CD4-positive, alpha-beta T cell treated with Interleukin-12 subunit alpha and Interleukin-12 subunit beta, for 1 hour (primary cell): ENCODE data around the gene PRPH.
"Not testable (repeated sequence)": the region's sequence is repeated elsewhere in the genome, so short reads cannot be mapped to it uniquely, and the experiment has no call there.

Experiments used
- DNase-seq: peaks from one replicate; pipeline ENCODE4 v3.0.0-alpha.2; 2020

Gene PRPH

DNA sequence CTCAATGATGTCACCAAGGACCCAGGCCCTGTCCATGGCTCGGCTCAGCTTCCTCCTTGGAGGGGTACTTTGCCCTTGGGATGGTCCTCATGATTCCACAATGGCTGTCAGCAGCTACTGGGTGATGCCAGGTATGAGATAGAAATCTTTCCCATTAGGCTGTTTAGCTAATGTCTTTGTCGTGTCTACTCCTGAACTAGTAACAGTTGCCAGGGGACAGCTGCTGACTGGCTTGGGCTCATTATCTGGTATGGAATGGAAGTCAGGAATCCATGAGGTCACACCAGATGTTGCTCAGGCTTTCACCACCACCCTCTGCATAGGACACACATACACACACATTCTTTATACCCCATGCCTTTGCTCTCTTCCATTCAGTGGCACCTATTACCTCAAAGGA lies 9.2 kb downstream of the PRPH start:
- DNase-seq = no peak

DNA sequence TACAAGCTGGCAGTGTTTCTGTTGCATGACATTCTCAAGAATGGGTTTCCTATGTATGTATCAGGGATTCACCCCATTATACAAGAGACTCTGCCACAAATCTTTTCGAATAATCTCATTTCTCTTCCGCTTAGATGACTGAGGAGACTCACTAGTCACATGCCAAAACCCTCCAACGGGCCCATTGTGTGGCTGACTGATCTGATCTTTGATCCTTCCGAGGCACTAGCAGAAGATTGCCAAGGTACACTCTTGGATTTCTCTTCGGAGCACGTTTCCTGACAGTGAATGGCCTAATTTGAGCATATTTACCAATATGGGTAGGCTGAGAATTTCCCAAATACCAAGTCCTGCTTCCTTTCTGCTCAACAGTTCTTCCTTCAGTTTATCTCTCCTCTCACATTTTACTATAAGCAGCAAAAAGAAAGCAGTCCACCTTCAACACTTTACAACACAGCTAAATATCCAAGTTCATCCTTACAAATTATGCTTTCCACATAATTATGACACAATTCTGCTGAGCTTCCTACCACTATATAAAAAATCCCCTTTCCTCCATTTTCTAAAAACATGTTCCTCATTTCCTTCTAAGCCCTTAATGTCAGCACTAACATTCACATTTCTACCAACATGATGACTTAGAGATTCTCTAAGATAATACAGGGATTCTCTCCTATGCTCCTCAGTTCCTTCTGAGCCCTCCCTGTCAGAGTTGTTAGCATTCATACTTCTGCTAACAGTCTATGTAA lies 11.0 kb downstream of the PRPH start:
- DNase-seq = no peak

DNA sequence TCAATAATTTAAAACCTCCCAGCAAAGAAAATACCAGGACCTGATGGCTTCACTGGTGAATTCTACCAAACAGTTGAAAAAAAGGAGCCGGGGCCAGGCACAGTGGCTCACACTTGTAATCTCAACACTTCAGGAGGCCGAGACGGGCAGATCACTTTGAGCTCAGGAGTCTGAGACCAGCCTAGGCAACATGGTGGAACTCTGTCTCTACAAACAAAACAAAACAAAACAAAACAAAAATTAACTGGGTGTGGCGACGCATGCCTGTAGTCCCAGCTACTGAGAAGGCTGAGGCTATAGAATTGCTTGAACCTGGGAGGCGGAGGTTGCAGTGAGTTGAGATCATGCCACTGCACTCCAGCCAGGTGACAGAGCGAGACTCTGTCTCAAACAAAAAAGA lies 14.4 kb downstream of the PRPH start:
- no peak for DNase-seq

DNA sequence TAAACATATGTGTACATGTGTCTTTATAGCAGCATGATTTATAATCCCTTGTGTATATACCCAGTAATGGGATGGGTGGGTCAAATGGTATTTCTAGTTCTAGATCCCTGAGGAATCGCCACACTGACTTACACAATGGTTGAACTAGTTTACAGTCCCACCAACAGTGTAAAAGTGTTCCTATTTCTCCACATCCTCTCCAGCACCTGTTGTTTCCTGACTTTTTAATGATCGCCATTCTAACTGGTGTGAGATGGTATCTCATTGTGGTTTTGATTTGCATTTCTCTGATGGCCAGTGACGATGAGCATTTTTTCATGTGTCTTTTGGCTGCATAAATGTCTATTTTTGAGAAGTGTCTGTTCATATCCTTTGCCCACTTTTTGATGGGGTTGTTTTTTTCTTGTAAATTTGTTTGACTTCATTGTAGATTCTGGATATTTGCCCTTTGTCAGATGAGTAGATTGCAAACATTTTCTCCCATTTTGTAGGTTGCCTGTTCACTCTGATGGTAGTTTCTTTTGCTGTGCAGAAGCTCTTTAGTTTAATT lies 15.6 kb downstream of the PRPH start:
- not testable (repeated sequence) for DNase-seq

- no peak for DNase-seq
Observed at GRCh38 chr12:49314811-49315210, 19.9 kb downstream of the PRPH start.

GRCh38 chr12:49317118-49317517 lies 22.2 kb downstream of the PRPH start:
- DNase-seq = not testable (repeated sequence)

GRCh38 chr12:49320411-49321103 lies 25.6 kb downstream of the PRPH start:
- not testable (repeated sequence) for DNase-seq

- no peak for DNase-seq
Observed at GRCh38 chr12:49322367-49322707, 27.4 kb downstream of the PRPH start.

GRCh38 chr12:49322708-49323523 lies 28.0 kb downstream of the PRPH start, which contains the start of gene TROAP:
TROAP (plus strand) TSS chr12:49323255; CDS start chr12:49323609, 354 bp downstream.
- peak; percentile 98 for DNase-seq

DNA sequence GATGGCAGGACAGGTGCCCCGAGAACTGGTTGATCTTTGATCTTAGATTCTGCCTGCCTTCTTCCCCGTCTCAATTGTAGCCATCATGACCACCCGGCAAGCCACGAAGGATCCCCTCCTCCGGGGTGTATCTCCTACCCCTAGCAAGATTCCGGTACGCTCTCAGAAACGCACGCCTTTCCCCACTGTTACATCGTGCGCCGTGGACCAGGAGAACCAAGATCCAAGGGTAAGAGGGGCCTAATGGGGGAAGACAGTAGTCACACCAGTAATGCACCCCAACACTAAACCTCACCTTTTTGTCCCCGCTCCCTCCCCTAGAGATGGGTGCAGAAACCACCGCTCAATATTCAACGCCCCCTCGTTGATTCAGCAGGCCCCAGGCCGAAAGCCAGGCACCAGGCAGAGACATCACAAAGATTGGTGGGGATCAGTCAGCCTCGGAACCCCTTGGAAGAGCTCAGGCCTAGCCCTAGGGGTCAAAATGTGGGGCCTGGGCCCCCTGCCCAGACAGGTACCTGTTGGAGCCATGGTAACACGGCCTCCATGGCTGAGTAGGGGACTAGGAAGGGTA lies 28.7 kb downstream of the PRPH start:
- DNase-seq = no peak

- no peak for DNase-seq
Observed at GRCh38 chr12:49325606-49326005, 30.7 kb downstream of the PRPH start.

DNA sequence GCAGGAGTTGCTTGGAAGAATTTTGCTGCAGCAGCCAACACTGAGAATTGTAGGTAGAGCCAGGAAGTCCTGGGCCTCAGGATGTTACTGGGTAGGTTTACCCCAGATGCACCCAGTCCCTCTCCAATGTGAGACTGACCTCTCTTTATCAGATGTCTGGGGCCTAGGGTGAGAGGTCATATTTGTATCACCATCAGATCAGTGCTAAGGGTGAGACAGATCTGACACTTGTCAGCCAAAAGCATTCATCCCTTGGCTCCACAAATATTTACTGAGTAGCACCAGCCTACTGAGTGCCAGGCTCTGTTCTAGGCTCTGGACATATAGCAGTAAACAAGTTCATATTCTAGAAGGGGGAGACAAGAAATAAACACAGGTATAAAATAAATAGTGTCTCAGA lies 32.4 kb downstream of the PRPH start:
- DNase-seq = no peak

GRCh38 chr12:49327887-49328286 lies 32.9 kb downstream of the PRPH start:
- no peak for DNase-seq

DNA sequence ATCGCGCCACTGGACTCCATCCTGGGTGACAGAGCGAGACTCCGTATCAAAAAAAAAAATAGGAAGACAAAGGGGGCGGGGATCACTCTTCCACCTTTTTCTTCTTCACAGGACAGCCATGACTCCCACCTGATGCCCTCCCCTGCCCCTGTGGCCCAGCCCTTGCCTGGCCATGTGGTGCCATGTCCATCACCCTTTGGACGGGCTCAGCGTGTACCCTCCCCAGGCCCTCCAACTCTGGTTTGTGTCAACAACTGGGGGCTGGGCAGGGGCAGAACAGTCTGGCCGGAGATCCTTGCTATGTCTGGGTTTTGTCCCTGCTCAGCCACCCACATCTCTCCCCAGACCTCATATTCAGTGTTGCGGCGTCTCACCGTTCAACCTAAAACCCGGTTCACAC lies 33.9 kb downstream of the PRPH start:
- DNase-seq = no peak

- no peak for DNase-seq
Observed at GRCh38 chr12:49330032-49330619, 35.2 kb downstream of the PRPH start.

DNA sequence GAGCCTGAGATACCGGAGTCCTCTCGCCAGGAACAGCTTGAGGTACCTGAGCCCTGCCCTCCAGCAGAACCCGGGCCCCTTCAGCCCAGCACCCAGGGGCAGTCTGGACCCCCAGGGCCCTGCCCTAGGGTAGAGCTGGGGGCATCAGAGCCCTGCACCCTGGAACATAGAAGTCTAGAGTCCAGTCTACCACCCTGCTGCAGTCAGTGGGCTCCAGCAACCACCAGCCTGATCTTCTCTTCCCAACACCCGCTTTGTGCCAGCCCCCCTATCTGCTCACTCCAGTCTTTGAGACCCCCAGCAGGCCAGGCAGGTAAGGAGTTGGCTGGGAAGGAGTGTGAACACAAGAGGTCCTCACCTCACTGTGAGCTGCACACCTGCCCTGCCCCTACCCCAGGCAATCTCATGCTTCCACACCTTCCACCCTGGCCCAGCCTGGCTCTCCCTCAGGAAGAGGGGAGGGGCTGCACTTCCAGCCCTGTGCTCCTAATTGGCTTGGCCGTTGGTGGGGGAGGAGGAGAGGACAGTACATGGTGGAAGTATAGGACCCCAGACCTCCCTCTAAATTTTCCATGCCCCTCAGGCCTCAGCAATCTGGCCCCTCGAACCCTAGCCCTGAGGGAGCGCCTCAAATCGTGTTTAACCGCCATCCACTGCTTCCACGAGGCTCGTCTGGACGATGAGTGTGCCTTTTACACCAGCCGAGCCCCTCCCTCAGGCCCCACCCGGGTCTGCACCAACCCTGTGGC lies 35.9 kb downstream of the PRPH start:
- DNase-seq = no peak

DNA sequence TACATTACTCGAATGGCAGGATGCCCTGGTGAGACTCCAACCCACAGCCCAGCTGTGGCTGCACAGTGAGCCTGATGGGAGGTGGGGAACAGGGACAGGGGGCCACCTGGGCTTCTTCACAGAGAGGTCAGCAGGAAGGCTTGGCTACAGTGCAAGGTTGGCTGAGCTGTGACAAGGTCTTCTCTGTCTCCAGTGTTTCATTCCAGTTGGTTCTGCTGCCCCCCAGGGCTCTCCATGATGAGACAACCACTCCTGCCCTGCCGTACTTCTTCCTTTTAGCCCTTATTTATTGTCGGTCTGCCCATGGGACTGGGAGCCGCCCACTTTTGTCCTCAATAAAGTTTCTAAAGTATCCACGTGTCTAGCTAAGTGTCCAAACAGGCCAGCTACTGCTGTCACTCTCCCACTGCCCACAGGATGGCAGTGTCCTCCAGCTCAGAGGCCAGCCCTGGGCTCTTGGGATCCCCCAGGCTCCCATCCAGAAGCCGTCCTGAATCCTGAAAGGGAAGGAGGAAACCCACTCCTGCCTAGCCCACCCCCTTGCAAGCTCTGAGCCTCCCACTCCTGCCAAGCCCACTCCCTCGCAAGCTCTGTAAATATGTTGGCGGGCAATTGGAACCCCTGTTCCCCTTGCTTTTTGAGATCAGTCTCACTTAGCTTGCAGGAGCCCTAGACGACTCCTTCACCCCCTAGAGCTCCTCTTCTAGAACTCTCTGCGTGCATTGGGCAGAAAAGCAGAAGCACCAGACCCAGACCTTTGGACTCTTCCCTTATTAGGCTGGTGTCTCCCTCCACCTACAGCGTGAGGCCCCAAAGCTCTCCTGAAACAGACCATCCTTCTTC lies 36.7 kb downstream of the PRPH start:
- DNase-seq = no peak

DNA sequence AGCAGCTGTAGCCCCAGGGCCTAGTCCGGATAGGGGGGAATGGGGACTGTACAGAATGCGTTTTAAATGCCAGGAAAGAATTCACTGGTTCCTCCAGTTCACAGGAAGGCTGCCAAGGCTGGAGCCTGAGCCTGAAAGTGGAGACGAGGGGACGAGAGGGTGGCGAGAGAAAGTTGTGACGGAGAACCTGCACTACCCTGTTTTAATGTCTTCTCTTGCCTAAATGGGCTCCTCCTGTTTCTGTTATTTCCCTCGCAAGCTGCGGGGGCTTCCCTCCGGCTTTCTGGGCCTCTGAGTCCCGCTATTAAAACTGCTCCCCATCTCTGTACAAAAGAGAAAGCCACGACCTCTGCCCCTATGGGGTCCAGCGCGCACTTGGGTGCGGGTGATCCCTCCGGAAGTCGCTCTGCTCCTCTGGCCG lies 37.5 kb downstream of the PRPH start:
- DNase-seq = no peak

- no peak for DNase-seq
Observed at GRCh38 chr12:49332891-49333371, 38.0 kb downstream of the PRPH start.

- not testable (repeated sequence) for DNase-seq
Observed at GRCh38 chr12:49333778-49334177, 38.8 kb downstream of the PRPH start.

DNA sequence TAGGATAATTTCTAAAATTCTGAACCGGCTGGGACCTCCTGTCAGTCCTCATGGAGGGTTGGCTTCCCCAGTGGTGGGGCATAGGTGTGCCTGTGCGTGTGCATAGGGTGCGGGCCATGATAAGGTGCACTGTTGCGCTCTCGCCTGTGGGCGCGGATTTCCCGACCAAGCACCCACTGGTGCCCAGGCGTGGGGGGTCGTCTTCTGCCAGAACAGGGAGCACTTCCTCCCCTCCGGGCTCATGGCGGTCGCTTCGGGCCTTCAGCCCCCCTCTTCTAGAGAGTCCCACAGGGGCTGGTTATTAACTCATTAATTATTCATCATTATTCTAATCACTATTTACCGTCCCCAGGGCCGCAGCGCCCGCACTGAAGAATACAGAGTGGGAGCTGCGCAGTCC lies 39.3 kb downstream of the PRPH start:
- DNase-seq = no peak
